Mesothelial cell of epicardium (in vitro differentiated cells): ENCODE results near the gene PLCZ1. TPM values are rescaled to one million over a fixed set of nuclear protein-coding genes. Genes with fewer than 3 reads are reported as not detected.

ENCODE experiments used
- DNase-seq, 2 experiments: peaks; one replicate each; pipeline ENCODE4 v3.0.0; 2021; ENCODE audit warnings: low spot score in 2 of 2; ENCODE audit not compliant: unreplicated experiment in 2 of 2
- H3K27ac Mint-ChIP-seq: 2 replicates; pipeline ENCODE4 v1.8.0; 2021; ENCODE audit warnings: mixed read lengths
- H3K27me3 Mint-ChIP-seq: 2 replicates; pipeline ENCODE4 v1.8.0; 2021; ENCODE audit warnings: low read depth, mixed read lengths
- H3K36me3 Mint-ChIP-seq: 2 replicates; pipeline ENCODE4 v1.8.0; 2021; ENCODE audit warnings: mixed read lengths
- H3K4me1 Mint-ChIP-seq: 2 replicates; pipeline ENCODE4 v1.8.0; 2021; ENCODE audit warnings: mixed read lengths
- H3K4me3 Mint-ChIP-seq: 2 replicates; pipeline ENCODE4 v1.8.0; 2021; ENCODE audit warnings: mild to moderate bottlenecking, moderate library complexity, mixed read lengths
- H3K9me3 Mint-ChIP-seq: 2 replicates; pipeline ENCODE4 v1.8.0; 2021; ENCODE audit warnings: mixed read lengths
- total RNA-seq: library from RNA; stranded (reverse); gene quantifications from 3 replicates; pipeline ENCODE4 v1.2.1, GENCODE V29; 2021
- TF ChIP-seq, protein P1 (sequence below): fragments of 200-600 bp; sonication (generic); IDR thresholded peaks from one replicate; pipeline ENCODE4 v1.5.0; 2021; ENCODE audit warnings: antibody characterized with exemption; ENCODE audit not compliant: unreplicated experiment

PLCZ1 gene
- total RNA-seq, 1 donor from 2014 or later, result not detected

- Mint-ChIP-seq H3K27ac (no peak overlapping the region), H3K4me3 (no peak overlapping the region), H3K27me3 (no peaks in the 10 kb centered on the region), H3K4me1 (peaks cover 8% of the 10 kb centered on the region), H3K36me3 (no peaks in the 10 kb centered on the region), H3K9me3 (no peaks in the 10 kb centered on the region)
- TF ChIP-seq, protein P1, sequence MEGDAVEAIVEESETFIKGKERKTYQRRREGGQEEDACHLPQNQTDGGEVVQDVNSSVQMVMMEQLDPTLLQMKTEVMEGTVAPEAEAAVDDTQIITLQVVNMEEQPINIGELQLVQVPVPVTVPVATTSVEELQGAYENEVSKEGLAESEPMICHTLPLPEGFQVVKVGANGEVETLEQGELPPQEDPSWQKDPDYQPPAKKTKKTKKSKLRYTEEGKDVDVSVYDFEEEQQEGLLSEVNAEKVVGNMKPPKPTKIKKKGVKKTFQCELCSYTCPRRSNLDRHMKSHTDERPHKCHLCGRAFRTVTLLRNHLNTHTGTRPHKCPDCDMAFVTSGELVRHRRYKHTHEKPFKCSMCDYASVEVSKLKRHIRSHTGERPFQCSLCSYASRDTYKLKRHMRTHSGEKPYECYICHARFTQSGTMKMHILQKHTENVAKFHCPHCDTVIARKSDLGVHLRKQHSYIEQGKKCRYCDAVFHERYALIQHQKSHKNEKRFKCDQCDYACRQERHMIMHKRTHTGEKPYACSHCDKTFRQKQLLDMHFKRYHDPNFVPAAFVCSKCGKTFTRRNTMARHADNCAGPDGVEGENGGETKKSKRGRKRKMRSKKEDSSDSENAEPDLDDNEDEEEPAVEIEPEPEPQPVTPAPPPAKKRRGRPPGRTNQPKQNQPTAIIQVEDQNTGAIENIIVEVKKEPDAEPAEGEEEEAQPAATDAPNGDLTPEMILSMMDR, result no peak
- DNase-seq, result no peak
Observed at GRCh38 chr12:18749386-18749957, 11.7 kb upstream of the PLCZ1 start.

DNA sequence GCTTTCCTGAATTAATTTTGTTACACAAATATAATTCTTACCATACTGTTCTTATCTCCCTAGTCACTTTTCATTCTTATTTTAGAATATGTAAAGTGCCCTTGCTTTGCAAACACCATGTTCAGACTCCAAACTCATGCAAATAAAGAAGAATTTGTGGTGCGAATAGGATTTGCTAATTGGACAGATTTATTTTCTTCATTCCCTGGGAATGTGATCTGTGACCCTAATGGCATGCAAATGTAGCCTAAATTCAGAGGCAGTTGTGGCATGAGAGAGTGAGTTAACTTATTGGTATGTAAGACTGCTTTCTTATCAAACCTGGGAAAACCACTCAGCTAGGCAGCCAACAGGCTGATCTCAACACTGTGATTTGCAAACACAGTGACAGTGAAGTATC, 10.1 kb upstream of the PLCZ1 start:
- H3K4me1 Mint-ChIP-seq, result peaks cover 4% of the 10 kb centered on the region
- H3K9me3 Mint-ChIP-seq, result peaks cover 4% of the 10 kb centered on the region
- H3K4me3 Mint-ChIP-seq, result no peak overlapping the region
- H3K27me3 Mint-ChIP-seq, result no peaks in the 10 kb centered on the region
- H3K27ac Mint-ChIP-seq, result no peak overlapping the region
- DNase-seq, result no peak
- TF ChIP-seq, protein P1, result no peak
- H3K36me3 Mint-ChIP-seq, result no peaks in the 10 kb centered on the region

DNA sequence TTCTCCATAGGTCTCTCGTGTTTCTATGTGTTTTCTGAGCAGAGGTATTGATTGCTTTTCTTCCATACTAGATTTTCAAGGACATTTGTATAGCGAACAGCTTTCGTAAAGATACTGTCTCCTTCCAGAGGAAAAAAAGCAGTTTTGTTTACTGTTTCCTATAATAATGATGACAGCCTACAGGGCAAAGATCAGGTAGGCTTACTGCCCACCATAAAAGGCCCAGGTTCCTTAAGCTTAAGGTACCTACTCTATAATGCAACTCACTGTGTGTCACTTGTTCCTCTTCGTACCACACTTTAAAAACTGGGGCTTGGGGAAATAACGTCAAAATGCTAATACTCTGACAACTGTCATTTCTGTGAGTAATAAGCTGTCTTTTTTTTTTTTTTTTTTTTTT, 6.7 kb downstream of the PLCZ1 start:
- Mint-ChIP-seq H3K9me3 (peaks cover 18% of the 10 kb centered on the region), H3K27me3 (no peaks in the 10 kb centered on the region), H3K27ac (no peak overlapping the region), H3K4me1 (no peaks in the 10 kb centered on the region), H3K4me3 (no peak overlapping the region), H3K36me3 (peaks cover 3% of the 10 kb centered on the region)
- no peak for DNase-seq
- TF ChIP-seq, protein P1, result no peak

DNA sequence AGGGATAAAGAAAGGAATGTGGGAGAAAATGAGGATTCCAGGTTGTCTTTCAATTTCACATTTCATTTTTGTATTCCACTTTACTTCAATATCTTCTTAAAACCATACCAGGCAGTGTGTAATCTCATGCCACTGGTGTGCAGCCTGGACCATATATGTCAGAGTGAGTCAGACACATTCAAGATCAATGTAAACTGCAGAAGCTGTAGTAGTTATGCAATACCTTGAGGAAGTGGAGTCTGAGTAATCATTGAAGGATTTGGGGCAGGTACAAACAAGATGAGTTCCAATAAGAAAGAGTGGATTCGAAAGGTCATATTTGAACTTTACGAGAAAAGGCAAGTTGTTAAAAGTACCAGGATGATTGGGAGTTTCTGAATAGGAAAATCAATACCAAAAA, 14.1 kb downstream of the PLCZ1 start:
- H3K4me1 Mint-ChIP-seq, result peaks cover 3% of the 10 kb centered on the region
- no peak overlapping the region for H3K27ac Mint-ChIP-seq
- no peak for DNase-seq
- no peaks in the 10 kb centered on the region for H3K9me3 Mint-ChIP-seq
- H3K4me3 Mint-ChIP-seq, result no peak overlapping the region
- no peaks in the 10 kb centered on the region for H3K36me3 Mint-ChIP-seq
- no peaks in the 10 kb centered on the region for H3K27me3 Mint-ChIP-seq
- TF ChIP-seq, protein P1, result no peak

DNA sequence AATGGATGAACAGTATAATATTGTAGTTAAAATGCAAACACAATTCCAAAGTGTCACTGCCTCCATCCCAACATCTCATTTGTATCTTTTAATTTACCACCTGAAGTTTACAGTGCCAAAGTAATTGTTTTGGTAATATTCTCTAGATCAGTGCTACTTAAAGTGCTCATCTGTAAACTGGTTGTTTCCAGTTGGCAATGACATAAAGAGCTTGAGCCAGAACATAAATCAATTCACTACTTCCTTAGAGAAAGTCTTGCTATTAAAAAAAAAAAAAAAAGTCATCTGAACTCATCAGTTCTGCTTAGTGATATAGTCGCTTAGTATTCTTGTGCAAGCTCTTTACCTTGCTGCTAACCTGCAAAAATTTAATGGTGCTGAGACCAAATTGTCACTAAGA, 16.4 kb downstream of the PLCZ1 start:
- DNase-seq, result no peak
- Mint-ChIP-seq H3K9me3 (no peaks in the 10 kb centered on the region), H3K4me3 (no peak overlapping the region), H3K4me1 (peaks cover 3% of the 10 kb centered on the region), H3K27ac (no peak overlapping the region), H3K27me3 (no peaks in the 10 kb centered on the region), H3K36me3 (no peaks in the 10 kb centered on the region)
- TF ChIP-seq, protein P1, result no peak

DNA sequence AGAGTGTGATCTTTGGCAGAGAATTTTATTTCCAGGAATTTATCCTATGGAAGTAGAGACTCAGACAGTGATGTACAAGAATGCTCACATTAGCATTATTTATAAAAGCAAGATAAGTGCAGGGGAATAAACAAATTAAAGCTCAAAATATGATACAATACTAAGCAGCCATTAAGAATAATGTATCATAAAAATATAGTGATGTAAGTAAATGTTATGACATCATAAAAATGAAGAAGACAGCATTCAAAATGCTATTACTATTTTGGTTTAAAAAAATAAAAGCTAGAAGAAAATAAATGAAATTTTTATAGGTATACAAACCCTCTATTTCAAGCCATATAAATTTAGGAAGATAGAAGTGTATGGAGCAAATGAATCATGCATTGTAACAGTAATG, 17.1 kb downstream of the PLCZ1 start:
- no peak for DNase-seq
- no peaks in the 10 kb centered on the region for H3K9me3 Mint-ChIP-seq
- H3K36me3 Mint-ChIP-seq, result no peaks in the 10 kb centered on the region
- H3K4me1 Mint-ChIP-seq, result peaks cover 3% of the 10 kb centered on the region
- TF ChIP-seq, protein P1, result no peak
- H3K27me3 Mint-ChIP-seq, result no peaks in the 10 kb centered on the region
- H3K27ac Mint-ChIP-seq, result no peak overlapping the region
- H3K4me3 Mint-ChIP-seq, result no peak overlapping the region
